GM21825 (cell line): ENCODE results near the gene ZNF771.

Experiments
- ATAC-seq: cut with Tn5 transposase; IDR thresholded peaks from one replicate; pipeline ENCODE4 v1.9.1; 2021; ENCODE audit warnings: mild to moderate bottlenecking, moderate library complexity; ENCODE audit not compliant: unreplicated experiment

ZNF771 gene

DNA sequence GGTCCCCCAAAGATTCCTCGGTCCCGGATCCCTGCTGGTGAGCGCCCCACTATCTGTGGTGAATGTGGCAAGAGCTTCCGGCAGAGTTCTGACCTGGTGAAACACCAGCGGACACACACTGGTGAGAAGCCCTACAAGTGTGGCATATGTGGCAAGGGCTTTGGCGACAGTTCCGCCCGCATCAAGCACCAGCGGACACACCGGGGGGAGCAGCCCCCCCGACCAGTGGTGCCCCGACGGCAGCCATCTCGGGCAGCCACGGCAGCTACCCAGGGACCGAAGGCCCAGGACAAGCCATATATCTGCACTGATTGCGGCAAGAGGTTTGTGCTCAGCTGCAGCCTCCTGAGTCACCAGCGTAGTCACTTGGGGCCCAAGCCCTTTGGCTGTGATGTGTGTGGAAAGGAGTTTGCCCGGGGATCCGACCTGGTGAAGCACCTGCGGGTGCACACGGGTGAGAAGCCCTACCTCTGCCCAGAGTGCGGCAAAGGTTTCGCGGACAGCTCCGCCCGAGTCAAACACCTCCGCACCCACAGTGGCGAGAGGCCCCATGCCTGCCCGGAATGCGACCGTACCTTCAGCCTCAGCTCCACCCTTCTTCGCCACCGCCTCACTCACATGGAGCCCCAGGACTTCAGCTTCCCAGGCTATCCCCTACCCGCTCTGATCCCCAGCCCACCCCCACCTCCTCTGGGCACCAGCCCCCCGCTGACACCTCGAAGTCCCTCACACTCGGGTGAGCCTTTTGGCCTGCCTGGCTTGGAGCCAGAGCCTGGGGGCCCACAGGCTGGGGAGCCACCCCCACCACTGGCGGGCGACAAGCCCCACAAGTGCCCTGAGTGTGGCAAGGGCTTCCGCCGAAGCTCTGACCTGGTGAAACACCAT is 9.4 kb upstream of the ZNF771 start:
- no peak for ATAC-seq

DNA sequence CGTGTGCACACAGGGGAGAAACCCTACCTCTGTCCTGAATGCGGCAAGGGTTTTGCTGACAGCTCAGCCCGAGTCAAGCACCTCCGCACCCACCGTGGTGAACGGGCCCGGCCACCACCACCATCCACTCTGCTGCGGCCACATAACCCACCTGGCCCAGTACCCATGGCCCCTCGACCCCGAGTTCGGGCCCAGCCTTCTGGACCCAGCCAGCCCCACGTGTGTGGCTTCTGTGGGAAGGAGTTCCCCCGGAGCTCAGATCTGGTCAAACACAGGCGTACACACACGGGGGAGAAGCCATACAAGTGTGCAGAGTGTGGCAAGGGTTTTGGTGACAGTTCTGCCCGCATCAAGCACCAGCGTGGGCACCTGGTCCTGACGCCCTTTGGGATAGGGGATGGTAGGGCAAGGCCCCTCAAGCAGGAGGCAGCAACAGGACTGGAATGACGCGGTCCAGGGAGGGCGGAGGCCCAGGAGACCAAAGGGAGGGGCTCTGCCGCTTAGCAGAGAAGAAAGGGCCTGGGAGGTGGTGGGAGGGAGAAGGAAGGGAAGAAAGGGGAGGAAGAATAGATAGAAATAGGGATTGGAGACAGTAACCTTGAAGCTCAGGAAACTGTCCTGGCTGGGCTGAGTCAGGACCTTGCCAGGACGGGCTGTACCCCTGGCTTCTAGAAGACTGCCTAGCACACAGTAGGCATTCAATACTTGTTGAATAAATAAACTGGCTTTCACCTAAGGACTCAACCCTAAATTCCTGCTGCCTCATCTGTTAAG is 8.6 kb upstream of the ZNF771 start:
- ATAC-seq: no peak

DNA sequence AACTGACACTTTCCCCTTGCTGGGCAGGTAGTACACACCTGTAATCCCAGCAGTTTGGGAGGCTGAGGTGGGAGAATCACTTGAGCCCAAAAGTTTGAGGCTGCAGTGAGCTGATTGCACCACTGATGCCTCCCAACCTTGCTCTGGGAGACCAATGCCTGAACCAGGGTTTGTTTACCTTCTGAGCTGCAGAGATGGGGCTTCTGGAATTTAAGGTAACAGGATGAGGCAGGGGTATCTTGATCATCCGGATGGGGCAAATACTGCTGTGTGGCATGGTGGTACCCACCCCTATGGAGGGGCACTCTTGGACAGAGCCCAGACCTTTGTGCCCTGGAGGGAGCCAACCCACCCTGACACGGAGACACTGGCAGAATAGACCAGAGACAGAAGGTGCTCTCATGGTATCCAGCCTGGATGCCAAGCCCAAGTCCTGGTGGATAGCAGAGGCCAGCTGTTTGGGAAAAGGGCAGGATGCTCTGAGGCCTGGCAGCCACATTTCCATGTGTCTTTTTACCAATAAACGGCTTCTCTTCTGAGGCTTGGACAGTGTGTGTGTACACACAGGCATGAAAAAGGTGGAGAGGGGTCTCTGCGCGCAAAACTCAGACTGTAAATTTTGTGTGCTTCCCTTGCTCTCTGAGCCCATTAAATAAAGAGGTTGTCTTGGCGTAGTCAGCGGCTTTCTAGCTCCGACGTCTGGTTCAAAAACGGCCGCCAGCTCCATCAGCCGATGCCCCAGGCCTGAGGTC is 7.8 kb upstream of the ZNF771 start:
- ATAC-seq: no peak

DNA sequence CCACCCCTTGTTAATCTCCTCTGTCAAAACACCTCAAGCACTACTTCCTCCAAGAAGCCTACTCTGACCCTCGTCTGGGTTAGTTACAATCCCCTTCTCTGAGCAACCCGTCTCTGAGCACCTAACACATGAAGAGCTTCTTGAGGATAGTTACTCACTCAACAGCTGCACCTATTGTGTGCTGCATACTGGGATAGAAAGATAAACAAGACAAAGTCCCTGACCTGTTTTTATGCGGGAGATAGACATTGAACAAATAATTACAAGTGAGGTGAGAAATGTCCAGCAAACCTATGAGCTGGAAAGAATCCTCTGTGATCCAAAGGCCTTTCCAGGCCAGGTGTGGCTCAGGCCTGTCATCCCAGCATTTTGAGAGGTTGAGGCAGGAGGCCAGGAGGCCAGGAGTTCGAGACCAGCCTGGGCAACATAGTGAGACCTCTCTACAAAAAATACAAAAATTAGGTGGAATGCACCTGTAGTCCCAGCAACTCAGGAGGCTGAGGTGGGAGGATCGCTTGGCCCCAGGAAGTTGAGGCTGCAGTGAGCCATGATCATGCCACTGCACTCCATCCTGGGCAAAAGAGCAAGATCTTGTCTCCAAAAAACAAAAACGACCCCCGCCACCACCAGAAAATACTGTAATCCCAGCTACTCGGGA is 5.5 kb upstream of the ZNF771 start:
- ATAC-seq: no peak

DNA sequence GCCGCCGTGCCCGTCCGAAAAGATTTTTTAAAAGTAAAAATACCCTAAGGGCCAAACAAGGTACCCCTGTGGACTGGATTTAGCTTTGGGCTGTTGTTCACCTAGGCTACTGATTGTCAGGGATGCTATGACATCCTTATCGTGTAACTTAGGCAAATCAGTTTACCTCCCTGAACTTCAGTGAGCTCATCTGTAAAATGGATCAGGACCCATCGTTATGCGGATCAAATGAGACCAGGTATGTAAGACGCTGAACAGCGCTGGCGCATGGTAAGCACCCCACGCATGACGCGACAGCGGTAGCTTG is 658 bp upstream of the ZNF771 start:
- ATAC-seq: no peak

DNA sequence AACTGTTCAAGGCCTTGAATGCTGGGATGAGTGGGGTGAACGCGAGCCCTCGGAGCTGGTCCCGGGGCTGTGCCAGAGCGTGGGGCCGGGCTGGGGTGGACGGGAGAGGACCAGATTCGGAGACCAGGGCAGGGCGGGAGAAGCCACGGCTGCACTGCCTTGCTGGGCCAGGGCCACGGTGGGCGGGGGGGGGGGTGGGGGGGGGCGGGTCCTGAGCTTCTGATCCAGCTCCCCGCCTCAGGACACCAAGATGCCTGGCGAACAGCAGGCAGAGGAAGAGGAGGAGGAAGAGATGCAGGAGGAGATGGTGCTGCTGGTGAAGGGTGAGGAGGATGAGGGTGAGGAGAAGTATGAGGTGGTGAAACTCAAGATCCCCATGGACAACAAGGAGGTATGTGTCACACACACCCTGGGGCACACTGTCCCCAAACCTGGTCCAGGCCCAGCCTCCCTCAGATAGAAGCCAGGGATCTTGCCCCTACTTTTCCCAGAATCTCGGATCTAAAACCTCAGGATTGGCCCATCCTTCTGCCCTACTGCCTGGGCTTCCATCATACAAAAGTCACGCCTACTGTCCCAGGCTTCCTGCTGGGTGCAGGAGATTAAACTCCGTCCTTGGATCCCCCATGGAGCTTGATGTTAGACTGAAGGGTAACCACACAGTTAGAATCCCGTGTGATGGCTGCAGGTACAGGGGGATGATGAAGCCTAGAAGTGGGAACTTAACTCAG is 563 bp downstream of the ZNF771 start:
- no peak for ATAC-seq

DNA sequence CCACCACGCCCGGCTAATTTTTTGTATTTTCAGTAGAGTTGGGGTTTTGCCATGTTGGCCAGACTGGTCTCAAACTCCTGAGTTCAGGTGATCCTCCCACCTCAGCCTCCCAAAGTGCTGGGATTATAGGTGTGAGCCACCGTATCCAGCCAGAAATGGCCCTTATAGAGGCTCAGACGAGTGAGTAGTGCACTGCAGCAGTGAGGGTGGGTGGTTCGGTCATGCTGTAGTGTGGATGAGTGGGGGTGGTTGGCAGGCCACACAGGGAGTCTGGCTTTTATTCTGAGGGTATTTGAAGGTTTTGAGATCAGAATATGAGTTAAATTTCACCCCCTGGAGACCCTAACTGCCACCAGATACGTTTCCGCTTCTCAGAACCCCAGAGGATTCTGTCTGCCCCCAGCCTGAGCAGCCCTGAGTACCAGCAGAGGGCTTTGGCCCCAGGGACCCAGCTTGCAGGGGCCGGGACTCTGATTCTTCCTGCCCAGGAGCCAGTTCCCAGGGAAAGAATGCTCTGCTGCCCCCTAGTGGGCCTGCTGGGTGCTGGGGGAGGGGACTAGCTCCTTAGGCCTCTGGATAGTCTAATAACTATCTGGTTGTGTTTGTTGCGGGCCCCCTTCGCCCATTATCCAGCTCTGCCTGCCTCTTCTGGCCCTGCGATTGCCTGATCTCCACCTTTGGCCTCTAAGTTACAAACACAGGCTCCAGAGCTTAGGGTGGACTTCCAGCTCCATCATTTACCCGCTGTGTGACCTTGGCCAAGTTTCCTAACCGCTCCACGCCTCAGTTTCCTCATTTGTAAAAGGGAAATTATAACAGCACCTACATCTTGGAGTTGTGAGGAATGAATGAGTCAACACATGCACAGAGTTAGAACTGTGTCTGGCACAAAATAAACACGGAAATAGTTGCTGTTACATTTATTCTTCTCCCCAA is 2.0 kb downstream of the ZNF771 start:
- ATAC-seq: peak; percentile 48

DNA sequence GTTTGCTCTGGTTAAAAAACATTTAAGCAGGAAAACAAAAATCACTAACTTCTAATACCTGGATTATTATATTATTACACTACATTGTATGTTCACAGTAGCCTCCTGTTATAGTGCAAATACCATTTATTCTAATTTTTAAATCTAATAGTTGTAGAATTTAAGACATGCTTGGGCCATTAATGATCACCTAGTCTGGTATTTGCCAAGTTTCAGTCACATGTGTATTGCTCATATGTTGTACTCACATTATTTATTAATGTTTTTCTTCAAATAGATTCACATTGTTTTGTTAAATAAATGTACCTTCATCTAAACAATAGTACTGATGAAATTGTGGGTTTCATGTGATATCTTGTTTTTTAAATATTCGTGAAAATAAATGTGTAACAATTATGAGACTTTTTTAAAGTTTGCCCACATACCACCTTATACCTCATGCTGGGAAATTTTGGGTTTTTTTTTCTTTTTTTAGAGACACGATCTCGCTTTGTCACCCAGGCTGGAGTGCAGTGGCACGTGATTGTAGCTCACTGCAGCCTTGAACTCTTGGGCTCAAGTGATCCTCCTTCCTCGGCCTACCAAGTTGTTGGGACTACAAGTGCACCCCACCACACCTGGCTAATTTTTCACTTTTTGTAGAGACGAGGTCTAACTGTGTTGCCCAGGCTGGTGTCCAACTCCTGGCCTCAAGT is 5.9 kb downstream of the ZNF771 start:
- no peak for ATAC-seq

DNA sequence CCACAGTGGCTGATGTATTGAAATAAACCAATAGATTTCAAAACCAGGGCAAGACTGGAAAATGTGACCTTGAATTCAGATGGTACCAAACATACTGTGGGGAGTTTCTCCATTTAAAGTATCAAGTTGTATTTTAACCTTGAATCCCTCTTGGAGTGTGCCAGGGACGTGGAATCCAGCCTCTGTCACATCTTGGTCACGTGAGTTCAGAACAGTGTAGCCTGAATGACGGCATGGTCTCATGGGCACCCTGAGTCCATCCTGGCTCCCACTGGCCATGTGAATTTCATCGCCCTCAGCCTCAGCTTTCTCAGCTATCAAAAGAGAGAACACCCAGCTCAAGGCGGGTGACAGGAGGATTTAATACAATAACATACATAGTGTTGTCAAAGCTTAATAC is 6.8 kb downstream of the ZNF771 start:
- ATAC-seq: no peak

DNA sequence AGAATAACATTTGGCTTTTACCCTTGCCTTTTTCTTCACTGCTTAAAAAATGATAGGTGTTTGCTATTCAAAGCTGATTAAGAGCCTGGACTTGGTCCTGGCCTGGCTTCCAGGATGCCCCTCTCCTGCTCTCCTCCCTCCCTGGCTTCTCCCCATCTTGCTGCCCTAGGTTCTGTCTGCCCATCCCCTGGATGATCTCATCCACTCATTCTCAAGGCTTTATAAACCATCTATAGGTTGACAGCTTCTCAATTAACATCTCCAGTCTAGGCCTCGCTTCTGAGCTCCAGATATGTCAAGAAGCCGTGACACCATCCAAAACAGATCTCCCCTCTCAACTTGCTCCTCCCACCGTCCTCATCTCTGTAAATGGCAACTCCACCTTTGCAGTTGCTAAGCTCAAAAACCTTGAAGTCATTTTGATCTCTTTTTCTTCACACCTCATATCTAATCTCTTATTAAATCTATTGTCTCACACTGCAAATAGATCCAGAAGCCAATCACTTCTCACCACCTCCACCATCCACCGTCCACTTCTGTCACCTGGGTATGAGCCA is 8.7 kb downstream of the ZNF771 start:
- no peak for ATAC-seq

DNA sequence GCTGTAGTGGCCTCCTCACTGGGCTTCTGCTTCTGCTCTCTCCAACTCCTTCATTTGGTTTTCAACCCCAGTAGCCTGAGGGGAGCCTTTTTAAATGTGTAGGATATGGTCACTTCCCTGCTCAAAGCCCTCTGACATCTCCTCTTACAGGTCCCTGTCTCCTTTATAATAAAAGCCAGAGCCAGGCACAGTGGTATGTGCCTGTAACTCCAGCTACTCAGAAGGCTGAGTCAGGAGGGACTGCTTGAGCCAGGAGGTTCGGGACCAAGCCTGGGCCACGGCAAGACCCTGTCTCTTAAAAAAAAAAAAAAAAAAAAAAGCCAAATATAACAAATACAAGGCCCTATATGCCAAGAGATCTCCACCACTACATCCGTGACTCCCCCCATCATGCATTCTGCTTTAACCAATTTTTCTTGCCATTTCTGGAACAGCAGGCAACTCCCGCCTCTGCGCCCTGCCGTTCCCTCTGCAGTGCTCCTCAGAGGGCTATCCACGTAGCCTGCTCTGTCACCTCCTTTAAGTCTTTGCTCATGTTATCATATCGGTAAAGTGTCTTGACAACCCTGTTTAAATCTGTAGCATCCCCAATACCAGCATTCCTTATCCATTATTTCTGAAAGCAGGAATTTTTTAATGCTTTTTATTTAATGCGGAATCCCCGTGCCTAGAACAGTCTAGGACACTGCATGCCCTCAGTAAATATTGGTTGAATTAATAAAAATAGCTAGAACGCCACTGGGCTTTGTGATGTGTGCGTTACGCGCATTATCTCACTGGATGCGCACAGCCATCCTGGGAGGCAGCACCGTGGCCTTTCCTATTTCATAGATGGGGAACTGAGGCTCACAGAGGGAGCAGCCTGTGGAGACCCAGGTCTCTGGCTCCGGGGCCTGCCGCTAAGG is 9.5 kb downstream of the ZNF771 start:
- ATAC-seq: no peak

DNA sequence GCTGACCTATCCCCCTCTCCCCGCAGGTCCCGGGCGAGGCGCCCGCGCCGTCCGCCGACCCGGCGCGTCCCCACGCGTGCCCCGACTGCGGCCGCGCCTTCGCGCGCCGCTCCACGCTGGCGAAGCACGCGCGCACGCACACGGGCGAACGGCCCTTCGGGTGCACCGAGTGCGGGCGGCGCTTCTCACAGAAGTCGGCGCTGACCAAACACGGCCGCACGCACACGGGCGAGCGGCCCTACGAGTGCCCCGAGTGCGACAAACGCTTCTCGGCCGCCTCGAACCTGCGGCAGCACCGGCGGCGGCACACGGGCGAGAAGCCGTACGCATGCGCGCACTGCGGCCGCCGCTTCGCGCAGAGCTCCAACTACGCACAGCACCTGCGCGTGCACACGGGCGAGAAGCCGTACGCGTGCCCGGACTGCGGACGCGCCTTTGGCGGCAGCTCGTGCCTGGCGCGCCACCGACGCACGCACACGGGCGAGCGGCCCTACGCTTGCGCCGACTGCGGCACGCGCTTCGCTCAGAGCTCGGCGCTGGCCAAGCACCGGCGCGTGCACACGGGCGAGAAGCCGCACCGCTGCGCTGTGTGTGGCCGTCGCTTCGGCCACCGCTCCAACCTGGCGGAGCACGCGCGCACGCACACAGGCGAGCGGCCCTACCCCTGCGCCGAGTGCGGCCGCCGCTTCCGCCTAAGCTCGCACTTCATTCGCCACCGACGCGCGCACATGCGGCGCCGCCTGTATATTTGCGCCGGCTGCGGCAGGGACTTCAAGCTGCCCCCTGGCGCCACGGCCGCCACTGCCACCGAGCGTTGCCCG is 10.3 kb downstream of the ZNF771 start:
- peak; percentile 73 for ATAC-seq

DNA sequence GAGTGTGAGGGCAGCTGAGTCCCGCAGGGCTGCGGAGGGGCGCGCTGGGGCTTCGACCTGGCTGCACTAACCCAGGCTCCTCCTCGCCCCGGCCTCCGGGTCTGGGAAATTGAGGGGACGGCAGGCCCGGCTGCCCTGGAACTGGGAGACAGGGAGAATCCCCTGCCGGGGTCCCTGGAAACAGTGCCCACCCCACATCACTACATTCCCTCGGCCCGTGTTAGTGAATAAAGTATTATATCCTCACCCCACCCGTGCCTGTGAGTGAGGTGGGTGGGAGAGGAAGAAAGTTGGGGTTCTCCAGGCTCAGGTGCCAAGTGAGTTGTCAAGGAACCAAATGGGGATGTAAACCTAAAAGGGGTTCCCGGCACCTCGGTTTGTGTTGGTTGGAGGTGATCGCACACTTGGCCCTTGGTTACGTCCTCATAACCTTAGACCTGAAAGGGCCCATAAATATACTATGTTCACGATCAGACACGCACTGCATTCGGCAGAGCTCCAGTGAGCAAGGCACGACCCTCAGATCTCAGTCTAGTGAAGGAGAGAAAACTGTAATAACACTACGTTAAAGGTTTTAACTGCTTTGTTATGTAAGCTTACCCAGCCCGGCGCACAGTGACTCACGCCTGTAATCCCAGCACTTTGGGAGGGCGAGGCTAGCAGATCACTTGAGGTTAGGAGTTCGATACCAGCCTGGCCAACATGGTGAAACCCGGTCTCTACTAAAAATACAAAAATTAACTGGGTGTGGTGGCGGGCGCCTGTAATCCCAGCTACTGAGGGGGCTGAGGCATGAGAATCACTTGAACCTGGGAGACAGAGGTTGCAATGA is 11.2 kb downstream of the ZNF771 start:
- no peak for ATAC-seq

DNA sequence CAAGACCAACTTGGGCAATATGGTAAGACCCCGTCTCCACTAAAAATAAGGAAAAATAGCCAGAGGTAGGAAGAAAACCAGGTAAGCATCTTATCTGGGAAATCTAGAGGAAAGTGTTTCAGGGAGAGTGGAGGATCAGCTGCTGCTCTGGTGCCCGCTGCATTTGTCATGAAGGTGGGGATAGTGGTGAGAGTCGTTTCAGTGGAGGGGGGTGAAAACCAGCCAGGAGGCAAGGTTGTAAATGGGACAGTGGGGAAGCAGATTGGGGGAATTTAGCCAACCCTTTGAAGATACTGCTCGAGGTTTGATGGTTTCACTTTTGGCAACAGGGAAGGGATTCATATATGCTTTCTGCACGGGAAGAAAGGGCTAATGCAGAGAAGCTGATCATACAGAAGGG is 13.6 kb downstream of the ZNF771 start:
- no peak for ATAC-seq

DNA sequence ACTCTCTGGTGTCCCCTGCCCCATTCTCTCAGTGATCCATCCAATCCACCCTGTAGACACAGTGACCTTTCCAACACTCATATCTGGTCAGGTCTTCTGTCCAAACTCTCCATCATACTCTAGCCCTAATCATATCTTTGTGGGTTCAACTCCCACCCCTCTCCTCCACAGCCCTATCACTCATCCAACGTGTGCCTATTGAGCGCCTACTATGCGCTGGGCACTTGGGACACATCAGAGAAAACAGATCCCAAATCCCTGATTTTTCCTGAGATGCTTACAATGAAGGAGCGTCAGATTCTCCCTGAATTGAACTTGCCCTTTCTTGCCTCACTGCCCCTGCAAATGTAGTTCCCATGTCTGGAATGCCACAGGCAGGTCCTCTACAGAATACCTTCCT is 20.6 kb downstream of the ZNF771 start:
- ATAC-seq: no peak

DNA sequence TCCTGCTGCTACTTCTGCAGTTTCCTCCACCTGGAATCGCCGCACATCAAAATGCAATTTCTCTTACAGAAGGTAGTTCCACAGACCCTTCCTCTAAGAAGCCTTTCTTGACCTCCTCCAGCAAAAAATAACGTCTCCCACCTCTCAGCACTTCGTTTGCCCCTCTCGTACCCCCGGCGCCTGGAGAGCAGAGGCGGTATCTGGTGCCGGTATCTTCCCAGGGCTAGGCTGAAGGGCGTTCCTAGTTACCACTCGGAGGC is 21.9 kb downstream of the ZNF771 start:
- no peak for ATAC-seq
